Lung (tissue), 12 donors: Measurements from ENCODE around the gene PCDHB3. TPM values are rescaled to one million over a fixed set of nuclear protein-coding genes. Genes with fewer than 3 reads are reported as not detected.
A peak's percentile ranks its signal among the peaks of the same experiment; 100 is the strongest.
"Not testable (repeated sequence)": the region's sequence is repeated elsewhere in the genome, so short reads cannot be mapped to it uniquely, and the experiment has no call there.

Source experiments
- ATAC-seq: fragments of 200-7000 bp; cut with Tn5 transposase; one replicate; pipeline ENCODE4 v1.9.1; 2020; ENCODE audit warnings: moderate number of reproducible peaks; ENCODE audit not compliant: insufficient read depth, low FRiP score
- DNase-seq, 3 donors: peaks; one replicate each; pipeline ENCODE4 v3.0.0-alpha.2; 2013 to 2017
- H3K27ac ChIP-seq, 2 donors: one replicate each; pipeline ENCODE4 v1.5.1; 2013; ENCODE audit warnings: mild to moderate bottlenecking in 2 of 2, moderate library complexity in 2 of 2, control low read depth in 1 of 2, inconsistent platforms in 1 of 2, low read depth in 1 of 2, low read length in 1 of 2
- H3K27me3 ChIP-seq, 3 donors: one replicate each; pipeline ENCODE4 v1.5.1; 2013; ENCODE audit warnings: low read length in 2 of 3; ENCODE audit not compliant: control insufficient read depth in 3 of 3, insufficient read depth in 3 of 3
- H3K36me3 ChIP-seq, 4 donors: one replicate each; pipeline ENCODE4 v1.5.1; 2013; ENCODE audit warnings: low read length in 4 of 4, mild to moderate bottlenecking in 1 of 4, moderate library complexity in 1 of 4; ENCODE audit not compliant: control insufficient read depth in 4 of 4, insufficient read depth in 4 of 4
- H3K4me1 ChIP-seq, 5 donors: one replicate each; pipeline ENCODE4 v1.5.1; 2013; ENCODE audit warnings: low read length in 5 of 5, mild to moderate bottlenecking in 2 of 5, moderate library complexity in 1 of 5; ENCODE audit not compliant: control insufficient read depth in 5 of 5, insufficient read depth in 5 of 5
- H3K4me3 ChIP-seq: one replicate; pipeline ENCODE4 v1.5.1; 2013; ENCODE audit warnings: mild to moderate bottlenecking, control low read depth, moderate library complexity
- H3K9ac ChIP-seq, 2 donors: one replicate each; pipeline ENCODE4 v1.5.1; 2013; ENCODE audit warnings: low read length in 2 of 2, control low read depth in 1 of 2; ENCODE audit not compliant: insufficient read depth in 1 of 2
- H3K9me3 ChIP-seq, 4 donors: one replicate each; pipeline ENCODE4 v1.5.1; 2013; ENCODE audit warnings: low read length in 3 of 4, mild to moderate bottlenecking in 1 of 4, moderate library complexity in 1 of 4; ENCODE audit not compliant: control insufficient read depth in 4 of 4, insufficient read depth in 3 of 4
- WGBS, 2 donors: extraction: QIAGEN DNeasy Blood & Tissue Kit; methylation state at CpG; one replicate each; pipeline ENCODE4 v1.1.7; 2013; 5-methylcytosine and 5-hydroxymethylcytosine counted together
- polyA plus RNA-seq, 2 donors: library from polyadenylated mRNA; stranded (reverse); fragments of 200-250 nt; gene quantifications; one replicate each; pipeline ENCODE4 v1.2.1, GENCODE V29; 2013
- total RNA-seq, 2 donors: library from RNA; depleted of rRNA in 1 of 2; stranded (reverse); fragments of >200 nt in 1 of 2; gene quantifications; one replicate each; pipeline ENCODE4 v1.2.1, GENCODE V29; 2014 to 2021
- TF ChIP-seq, protein P1 (sequence below): IDR thresholded peaks from 2 replicates; pipeline ENCODE4 v1.5.1; 2012; ENCODE audit warnings: mild to moderate bottlenecking; ENCODE audit errors: control extremely low read depth, extremely low read depth
- donor health status: control.
- donor health status: control.
- donor health status: Bipolar disorder and iron deficiency.
- donor health status: healthy.
- donor health status: DM: yes; HTN: yes; CAD: no.

Gene PCDHB3
- total and polyA plus RNA-seq, 4 donors: 0.33 to 7.8 (median 1.9) TPM

DNA sequence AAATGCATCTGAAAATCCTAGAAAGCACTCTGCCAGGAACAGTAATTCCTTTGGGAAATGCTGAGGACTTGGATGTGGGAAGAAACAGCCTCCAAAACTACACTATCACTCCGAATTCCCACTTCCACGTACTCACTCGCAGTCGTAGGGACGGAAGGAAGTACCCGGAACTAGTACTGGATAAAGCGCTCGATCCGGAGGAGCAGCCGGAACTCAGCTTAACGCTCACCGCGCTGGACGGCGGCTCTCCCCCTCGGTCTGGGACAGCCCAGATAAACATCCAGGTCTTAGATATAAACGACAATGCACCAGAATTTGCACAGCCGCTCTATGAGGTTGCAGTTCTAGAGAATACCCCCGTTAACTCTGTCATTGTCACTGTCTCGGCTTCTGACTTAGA is 786 bp downstream of the PCDHB3 start:
- TF ChIP-seq, protein P1, sequence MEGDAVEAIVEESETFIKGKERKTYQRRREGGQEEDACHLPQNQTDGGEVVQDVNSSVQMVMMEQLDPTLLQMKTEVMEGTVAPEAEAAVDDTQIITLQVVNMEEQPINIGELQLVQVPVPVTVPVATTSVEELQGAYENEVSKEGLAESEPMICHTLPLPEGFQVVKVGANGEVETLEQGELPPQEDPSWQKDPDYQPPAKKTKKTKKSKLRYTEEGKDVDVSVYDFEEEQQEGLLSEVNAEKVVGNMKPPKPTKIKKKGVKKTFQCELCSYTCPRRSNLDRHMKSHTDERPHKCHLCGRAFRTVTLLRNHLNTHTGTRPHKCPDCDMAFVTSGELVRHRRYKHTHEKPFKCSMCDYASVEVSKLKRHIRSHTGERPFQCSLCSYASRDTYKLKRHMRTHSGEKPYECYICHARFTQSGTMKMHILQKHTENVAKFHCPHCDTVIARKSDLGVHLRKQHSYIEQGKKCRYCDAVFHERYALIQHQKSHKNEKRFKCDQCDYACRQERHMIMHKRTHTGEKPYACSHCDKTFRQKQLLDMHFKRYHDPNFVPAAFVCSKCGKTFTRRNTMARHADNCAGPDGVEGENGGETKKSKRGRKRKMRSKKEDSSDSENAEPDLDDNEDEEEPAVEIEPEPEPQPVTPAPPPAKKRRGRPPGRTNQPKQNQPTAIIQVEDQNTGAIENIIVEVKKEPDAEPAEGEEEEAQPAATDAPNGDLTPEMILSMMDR: no peak
- no peak overlapping the region for H3K9ac ChIP-seq
- DNase-seq (peak in 1 of 3 donors; percentile 1), ATAC-seq (no peak)
- H3K4me1 ChIP-seq: peaks cover 0 to 2% (median 0%) of the 10 kb centered on the region in 5 donors
- H3K4me3 ChIP-seq: no peak overlapping the region
- no peak overlapping the region for H3K27ac ChIP-seq
- peaks cover 0 to 4% (median 0%) of the 10 kb centered on the region in 3 donors for H3K27me3 ChIP-seq
- WGBS, 2 donors: 31 to 43% methylated on average over 20 of the region's 20 CpGs
- H3K9me3 ChIP-seq: peaks cover 2 to 31% (median 5%) of the 10 kb centered on the region in 4 donors
- no peaks in the 10 kb centered on the region for H3K36me3 ChIP-seq

DNA sequence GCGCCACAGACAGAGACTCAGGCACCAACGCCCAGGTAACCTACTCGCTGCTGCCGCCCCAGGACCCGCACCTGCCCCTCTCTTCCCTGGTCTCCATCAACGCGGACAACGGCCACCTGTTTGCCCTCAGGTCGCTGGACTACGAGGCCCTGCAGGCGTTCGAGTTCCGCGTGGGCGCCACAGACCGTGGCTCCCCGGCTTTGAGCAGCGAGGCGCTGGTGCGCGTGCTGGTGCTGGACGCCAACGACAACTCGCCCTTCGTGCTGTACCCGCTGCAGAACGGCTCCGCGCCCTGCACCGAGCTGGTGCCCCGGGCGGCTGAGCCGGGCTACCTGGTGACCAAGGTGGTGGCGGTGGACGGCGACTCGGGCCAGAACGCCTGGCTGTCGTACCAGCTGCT is 1.8 kb downstream of the PCDHB3 start:
- not testable (repeated sequence) for ATAC-seq, H3K36me3 ChIP-seq, H3K4me3 ChIP-seq, H3K4me1 ChIP-seq, H3K27ac ChIP-seq, H3K27me3 ChIP-seq, DNase-seq, H3K9ac ChIP-seq
- peaks cover 2 to 25% (median 5%) of the 10 kb centered on the region in 4 donors for H3K9me3 ChIP-seq
- 34 to 43% methylated on average over 29 to 39 of the region's 39 CpGs for WGBS, 2 donors

DNA sequence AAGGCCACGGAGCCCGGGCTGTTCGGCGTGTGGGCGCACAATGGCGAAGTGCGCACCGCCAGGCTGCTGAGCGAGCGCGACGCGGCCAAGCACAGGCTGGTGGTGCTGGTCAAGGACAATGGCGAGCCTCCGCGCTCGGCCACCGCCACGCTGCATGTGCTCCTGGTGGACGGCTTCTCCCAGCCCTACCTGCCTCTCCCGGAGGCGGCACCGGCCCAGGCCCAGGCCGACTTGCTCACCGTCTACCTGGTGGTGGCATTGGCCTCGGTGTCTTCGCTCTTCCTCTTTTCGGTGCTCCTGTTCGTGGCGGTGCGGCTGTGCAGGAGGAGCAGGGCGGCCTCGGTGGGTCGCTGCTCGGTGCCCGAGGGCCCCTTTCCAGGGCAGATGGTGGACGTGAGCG is 2.2 kb downstream of the PCDHB3 start:
- not testable (repeated sequence) for ATAC-seq, H3K4me3 ChIP-seq, DNase-seq, H3K4me1 ChIP-seq, H3K27me3 ChIP-seq, H3K9ac ChIP-seq, H3K36me3 ChIP-seq, H3K27ac ChIP-seq
- WGBS, 2 donors: 34 to 43% methylated on average over 18 to 36 of the region's 38 CpGs
- H3K9me3 ChIP-seq: peaks cover 2 to 25% (median 5%) of the 10 kb centered on the region in 4 donors

DNA sequence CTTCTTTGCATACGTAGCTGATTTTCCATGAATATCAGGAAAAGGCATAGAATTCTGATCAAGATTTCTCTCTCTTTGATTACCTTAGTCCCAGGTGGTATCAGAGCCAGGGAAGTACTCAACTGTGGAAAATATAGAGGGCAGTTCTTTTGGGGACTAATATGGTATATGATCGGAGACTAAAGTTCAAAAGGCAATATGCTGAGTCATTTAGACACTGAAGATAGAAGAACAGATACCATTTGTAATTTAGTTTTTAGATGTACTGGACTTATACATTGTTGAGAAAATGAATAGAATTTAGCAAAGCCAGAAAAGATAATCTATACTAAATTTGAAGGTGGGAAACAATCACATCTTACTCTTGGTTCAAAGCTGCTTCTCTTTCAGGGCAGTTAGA is 5.1 kb downstream of the PCDHB3 start:
- Histone ChIP-seq H3K27ac (no peak overlapping the region), H3K9me3 (peaks cover 0 to 22% (median 4%) of the 10 kb centered on the region in 4 donors), H3K27me3 (peaks cover 0 to 3% (median 0%) of the 10 kb centered on the region in 3 donors), H3K9ac (no peak overlapping the region), H3K36me3 (no peaks in the 10 kb centered on the region), H3K4me1 (peaks cover 0 to under 1% (median 0%) of the 10 kb centered on the region in 5 donors), H3K4me3 (no peak overlapping the region)
- no peak for ATAC-seq
- TF ChIP-seq, protein P1: no peak
- no peak for DNase-seq
- WGBS, 2 donors: 80 to 92% methylated on average over 2 of the region's 2 CpGs

DNA sequence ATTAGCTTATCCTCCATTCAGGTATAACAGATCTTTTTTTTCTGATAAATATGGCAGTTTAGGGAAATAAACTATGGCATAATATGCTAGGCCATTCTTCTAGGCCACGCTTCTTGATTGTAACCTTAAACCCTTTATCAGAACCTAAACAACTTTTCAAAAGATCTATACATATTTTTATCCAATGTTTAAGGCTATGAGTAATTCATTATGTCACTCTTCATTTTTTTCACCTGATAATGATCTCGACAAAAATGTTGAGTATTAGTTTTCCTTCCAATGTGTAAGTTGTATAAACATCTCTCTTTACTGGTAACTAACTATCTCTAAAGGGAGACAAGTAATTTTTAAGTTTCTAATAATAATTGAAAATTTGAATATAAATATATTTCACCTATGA is 19.0 kb downstream of the PCDHB3 start:
- no peak overlapping the region for H3K9ac ChIP-seq
- DNase-seq (no peak), ATAC-seq (no peak)
- no peaks in the 10 kb centered on the region for H3K27me3 ChIP-seq
- 40 to 41% methylated on average over 2 of the region's 2 CpGs for WGBS, 2 donors
- H3K27ac ChIP-seq: no peak overlapping the region
- H3K4me1 ChIP-seq: no peaks in the 10 kb centered on the region
- no peaks in the 10 kb centered on the region for H3K36me3 ChIP-seq
- H3K9me3 ChIP-seq: peaks cover 0 to 20% (median 6%) of the 10 kb centered on the region in 4 donors
- H3K4me3 ChIP-seq: no peak overlapping the region
- TF ChIP-seq, protein P1: no peak
